Stimulated activated CD8-positive, alpha-beta memory T cell treated with anti-CD3 and anti-CD28 coated beads, Interleukin-7, amount 100 ng/mL, for 48 hours (primary cell): ENCODE data around the gene INHBB.

Experiments
- DNase-seq, 2 donors: peaks; one replicate each; pipeline ENCODE4 v3.0.0-alpha.2; 2020; ENCODE audit warnings: low read depth in 1 of 2; ENCODE audit errors: extremely low read depth in 1 of 2

Gene INHBB

DNA sequence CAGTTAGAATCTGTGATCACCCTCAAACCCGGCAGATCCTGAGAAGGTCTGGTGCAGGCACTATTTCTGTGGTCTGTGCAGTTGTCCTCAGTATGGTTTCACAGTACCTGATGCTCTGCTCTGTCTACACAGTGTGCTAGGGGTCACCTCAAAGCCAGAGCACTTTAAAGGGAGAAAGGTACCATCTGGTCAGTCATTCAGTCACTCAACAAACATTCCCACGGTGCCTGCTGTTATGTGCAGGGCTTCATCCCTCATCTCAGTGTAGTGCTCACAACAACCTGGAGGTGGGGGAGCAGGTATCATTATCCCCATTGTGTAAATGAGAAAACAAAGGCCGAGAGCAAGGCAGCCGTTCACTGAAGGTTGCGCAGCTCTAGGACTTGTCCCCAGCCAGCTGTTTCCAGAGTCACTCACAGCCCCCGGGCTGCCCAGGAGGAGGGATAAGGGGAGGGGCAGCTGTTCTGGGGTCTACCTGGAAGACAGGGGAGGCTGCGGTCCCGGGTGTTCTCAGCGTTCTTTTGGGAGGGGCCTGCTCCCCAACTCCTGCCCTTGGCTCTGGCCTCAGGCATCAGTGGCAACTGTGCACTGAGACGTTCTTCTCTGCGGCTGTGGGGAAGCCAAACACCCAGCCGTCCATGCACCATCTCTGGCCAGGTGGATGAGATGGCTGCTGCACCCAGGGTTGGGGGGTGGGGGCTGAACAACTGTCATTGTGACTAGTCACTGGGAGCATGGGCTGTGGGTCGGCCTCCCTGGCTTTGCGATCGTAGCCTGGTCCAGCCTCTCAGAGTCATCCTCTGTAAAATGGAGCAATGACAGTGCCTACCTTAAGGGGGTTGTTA, 9.2 kb downstream of the INHBB start:
- DNase-seq = no peak

DNA sequence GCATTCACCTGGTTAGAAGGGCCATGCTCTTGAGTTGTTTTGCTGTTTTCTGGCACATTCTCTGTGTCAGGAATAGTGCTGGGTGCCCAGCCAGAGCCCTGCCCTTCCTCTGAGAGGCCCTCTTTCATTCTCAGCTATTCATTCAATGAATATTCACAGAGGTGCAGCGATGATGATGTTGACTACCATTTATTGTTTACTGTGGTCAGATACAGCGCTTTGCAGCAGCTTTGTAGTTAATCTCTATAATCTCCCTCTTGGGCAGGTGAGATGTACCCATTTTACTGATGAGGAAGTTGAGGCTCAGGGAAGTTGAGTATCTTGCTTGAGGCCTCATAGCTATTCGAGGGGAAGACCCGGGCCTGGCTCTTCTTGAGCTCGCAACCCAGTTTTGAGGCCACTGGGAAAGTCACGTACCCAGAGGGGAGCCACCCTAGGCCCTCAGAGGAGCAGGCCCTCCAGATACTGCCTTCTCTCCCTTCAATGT, 9.9 kb downstream of the INHBB start:
- DNase-seq = no peak

DNA sequence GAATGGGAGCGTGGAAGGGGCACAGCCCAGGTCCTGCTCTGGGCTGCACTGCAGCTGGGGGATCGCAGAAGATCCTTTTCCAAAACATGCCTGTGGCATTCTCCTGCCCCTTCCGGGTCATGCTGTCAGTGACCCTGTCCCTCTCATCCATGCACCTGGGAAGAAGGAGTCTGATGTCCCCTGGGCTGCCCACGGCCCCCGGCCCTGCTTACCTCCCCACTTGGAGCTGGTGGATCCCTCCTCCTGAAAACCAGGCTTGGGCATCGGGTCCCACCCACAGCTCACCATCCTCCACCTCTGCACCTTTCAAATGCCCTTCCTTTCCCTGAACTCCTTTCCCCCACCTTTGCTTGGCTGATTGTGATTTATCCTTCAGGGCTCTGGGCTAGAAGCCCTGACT, 11.8 kb downstream of the INHBB start:
- DNase-seq = no peak

DNA sequence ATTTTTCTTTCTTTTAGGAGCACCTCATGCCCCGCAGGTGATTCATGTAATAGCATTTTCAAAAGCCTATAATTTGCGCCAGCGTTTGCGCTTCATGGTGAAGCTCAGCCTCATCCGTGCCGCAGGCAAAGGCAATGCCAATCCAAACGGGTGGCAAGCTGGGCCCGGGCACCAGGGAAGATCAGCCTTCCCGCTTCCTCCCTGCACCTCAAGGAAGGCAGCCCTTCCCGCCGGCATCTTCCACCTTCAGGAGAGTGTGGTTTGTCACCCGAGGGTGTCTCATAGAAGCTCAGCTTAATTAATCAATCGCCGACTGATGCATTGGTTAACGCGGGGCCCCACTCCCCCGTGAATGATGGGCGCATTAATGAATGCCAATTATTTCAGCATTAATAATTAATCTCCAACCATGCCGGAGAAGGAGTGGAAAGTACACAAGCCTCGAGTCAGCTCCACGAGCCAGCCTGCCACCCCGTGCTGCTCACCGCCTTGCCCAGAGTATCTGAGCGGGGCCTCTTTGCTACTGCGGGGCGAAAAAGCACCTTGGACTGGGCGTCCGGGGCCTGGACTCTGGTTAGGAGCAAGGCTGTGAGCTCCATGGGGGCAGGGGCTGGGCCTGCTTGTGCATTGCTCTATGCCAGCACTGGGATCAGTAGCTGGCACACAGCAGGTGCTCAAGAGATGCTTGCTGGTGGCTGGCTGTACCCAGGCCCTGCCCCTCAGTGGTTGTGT, 13.0 kb downstream of the INHBB start:
- no peak for DNase-seq

DNA sequence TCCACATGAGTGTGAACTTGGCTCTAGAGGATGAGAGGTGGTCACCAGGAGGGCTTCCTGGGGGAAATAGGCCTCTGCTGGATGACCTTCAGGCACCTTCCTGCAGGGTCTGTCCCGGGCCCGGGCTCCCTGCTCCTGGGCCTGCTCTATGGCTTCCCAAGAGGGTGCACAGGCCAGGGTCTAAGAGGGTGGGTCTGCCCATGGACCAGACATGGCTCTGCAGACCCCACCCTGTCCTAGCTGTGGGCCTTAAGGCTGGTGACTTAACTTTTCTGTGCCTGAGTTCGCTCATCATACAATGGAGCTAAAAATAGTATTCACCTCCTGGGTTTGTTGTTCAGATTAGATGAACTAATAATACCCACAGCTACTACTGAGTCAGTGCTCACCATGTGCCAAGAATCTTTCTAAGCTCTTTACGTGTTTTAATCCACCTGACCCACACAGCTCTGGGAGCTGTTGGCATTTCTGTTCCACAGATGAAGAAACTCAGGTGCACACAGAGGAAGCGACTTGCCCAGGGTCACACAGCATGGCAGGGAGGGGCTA, 14.4 kb downstream of the INHBB start:
- DNase-seq = no peak

DNA sequence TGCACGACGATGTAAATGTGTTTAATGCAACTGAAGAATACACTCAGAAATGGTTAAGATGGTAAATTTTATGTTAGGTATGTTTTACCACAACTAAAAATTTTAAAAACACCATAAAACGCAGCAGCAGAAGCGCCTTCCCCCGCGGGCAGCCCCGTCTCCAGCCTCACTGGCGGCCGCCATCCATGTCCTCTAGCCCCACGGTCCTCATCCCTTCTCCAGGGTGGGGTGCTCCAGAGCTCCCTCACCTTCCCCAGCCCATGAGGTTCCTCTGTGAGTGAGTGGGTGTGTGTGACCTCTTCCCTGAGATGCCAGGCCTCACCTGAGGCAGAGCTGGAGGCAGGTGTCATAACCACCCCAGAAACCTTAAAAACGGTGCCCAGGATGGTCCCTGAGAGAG, 17.0 kb downstream of the INHBB start:
- no peak for DNase-seq

DNA sequence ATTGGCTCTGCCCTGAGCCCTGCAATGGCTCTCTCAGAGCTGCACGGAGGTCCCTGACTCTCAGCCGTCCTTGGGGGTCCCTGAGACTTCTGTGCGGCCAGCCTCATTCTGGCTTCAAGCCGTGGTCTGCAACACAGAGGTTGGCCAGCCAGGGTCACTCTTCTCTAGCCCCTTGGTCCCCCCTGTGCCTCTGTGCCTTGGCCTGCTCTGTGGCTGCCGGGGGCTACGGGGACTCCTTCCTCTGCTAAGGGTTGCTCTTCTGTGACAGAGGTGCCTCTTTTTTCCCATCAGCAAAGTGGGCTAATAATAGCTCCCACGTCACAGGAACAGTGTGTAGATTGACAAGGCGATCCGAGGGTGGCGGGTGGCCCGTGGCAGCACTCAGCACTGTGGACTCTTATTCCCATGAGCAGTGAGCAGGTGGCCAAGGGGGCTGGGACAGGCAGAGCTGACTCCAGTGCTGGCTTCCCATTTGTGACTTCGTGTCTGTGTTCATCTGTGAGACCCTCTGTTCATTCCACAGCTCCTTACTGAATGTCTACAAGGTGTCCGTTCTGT, 19.4 kb downstream of the INHBB start:
- DNase-seq = no peak

DNA sequence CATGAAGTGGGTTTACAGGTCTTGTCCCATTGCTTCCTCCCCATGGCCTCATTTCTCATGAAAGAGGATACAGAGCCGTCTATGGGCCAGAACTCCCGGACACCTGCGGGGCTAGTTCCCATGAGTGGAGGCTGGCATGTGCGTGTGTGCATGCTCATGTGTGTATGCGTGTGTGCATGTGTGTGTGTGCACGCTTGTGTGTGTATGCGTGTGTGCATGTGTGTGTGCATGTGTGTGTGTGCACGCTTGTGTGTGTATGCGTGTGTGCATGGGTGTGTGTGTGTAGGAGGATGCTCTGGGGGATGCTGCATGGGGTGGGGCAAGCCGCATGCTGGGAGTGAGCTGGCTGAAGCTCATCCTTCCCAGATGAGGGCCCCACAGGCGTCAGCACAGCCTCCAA, 20.8 kb downstream of the INHBB start:
- no peak for DNase-seq

DNA sequence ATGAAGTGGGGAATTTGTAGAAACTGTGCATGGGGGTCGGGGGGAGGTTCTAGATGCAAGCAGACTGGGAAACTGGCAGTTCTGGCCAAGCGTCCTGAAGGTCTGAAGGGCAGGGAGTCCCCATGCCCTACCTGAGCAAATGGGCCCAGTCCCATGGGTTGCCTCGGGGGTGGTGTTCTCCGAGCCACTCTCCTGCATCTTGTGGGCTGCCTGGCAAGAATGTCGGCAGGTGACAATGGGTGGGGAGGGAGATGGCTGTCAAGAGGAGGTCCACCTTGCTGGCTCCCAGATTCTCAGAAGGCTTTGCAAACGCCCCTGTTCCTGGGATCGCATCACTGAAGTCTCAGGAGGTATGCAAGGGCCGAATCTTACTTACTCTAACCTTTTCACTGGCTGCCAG, 21.3 kb downstream of the INHBB start:
- no peak for DNase-seq

DNA sequence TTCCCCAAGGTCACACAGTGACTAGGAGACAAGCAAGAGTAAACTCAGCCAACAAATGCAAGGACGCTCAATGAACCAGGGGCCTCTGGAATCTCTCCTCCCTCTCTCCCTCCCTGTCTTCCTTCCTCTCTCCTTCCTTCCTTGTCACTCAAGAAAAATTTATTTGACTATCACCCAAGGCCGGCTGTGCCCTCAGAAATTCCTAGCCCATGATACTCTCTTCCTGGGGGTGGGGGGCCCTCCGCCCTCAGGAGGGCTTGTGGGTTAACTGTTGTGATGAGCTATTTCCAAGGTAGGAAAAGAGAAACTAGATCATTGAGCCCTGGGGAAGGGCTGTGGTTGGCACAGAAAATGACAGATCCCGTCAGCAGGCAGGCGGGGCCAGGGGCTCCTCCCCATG, 21.7 kb downstream of the INHBB start:
- no peak for DNase-seq

DNA sequence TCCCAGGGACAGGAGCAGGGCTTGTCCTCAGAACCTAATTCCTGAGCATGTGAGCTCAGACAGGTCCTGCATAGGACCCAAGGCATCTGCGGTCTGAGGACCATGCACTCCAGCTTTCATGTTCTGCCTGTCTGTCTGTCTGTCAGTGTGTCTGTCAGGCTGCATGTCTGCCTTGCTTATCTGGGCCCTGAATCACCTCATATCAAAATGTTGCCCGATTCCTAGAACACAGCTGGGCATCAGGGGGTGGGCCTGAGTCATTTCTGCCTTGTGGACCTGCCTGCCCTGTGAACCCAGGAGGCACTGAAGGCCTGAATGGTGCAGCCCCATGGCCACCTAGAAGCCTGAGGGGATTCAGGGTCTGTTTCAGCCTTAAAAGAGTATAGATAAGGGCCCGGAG, 22.1 kb downstream of the INHBB start:
- no peak for DNase-seq

DNA sequence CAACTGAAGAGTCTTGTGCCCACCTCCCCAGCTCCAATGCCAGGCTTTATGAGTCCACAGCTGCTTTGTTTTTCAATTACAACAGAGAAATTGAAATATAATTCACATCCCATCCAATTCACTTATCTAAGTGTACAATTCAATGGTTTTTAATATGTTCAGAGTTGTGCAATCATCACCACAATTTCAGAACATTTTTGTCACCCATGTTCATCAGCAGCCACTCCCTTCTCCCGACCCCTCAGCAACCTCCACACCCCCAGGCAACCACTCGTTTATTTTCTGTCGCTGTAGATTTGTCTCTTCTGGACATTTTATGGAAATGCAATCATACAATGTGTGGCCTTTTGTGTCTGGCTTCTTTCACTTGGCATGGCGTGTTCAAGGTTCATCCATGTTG, 23.3 kb downstream of the INHBB start:
- no peak for DNase-seq

DNA sequence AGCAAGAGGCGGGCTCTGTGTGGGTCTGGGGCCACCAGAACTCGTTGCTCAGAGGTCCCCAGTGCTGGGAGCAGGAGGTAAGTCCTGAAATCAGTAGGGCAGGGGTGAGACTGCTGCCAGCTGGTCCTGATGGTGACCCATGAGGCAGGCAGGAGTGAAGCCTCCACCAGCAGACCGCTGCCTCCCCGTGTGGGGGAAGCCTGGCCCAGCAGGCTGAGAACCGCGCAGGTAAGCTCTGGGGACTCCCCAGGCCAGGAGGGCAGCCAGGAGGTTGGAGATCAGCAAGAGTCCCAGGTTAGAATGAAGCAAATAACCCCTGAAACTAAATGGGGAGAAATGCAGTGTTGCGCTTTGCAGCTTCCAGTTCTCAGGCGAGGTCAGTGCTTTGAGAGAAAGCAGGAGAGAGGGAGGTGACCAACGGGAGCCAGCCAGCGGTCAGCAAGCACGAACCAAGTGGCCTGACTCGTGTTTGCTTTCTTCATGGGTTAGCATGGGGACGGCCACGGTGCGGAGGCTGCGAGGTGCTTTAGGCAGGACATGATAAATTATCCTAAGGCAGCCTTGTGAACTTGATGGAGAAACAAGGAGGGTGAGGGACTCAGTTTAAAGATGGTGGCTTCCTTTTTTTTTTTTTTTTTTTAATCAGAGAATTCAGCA, 26.2 kb downstream of the INHBB start:
- DNase-seq = no peak

DNA sequence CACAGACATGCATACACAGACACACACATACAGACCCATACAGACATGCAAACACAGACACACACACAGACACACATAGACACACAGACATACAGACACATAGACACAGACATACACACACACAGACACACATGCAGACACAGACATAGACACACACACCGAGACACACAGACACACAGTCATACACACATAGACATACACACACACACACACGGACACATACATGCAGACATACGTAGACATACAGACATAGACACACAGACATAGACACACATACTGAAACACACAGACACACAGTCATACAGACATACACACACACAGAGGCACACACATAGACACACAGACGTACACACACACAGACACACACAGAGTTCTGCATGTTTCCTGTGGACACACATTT, 26.9 kb downstream of the INHBB start:
- no peak for DNase-seq

DNA sequence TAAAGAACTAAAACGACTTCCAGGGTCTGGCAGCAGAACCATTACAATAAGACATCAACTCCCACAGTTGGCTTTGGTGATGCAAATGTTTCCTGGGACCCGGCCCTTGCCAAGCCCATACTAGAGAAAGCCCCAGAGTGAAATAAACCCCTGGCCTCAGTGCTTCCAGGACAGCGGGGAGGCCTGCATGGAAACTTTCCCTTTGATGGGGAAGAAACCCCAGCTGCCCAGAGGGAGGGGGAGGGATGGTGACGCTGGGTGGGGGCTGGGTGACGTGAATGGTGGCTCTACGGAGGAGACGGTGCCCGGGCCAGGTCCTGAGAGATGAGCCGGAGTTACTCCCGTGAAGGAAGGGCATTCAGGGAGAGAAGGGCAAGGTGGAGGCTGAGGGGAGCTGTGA, 27.5 kb downstream of the INHBB start:
- DNase-seq = no peak

DNA sequence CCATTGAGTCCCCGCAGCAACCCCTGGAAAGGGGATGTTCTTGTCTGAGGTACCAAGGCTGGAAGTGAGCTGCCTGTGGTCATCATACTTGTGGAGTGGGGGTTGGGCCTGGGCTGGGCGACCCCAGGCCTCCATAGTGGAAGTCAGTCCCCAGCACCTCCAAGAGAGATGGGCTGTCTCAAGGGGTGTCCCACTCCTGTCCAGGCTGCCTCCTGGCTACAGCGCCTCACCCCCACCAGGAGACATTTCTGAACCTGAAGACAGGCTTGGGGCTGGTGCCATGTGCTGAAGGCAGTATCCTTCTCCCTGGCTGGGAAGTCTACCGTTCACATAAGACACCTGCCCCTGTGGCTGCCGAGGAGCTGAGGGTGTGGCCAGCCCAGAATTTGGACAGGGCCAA, 28.9 kb downstream of the INHBB start:
- no peak for DNase-seq

DNA sequence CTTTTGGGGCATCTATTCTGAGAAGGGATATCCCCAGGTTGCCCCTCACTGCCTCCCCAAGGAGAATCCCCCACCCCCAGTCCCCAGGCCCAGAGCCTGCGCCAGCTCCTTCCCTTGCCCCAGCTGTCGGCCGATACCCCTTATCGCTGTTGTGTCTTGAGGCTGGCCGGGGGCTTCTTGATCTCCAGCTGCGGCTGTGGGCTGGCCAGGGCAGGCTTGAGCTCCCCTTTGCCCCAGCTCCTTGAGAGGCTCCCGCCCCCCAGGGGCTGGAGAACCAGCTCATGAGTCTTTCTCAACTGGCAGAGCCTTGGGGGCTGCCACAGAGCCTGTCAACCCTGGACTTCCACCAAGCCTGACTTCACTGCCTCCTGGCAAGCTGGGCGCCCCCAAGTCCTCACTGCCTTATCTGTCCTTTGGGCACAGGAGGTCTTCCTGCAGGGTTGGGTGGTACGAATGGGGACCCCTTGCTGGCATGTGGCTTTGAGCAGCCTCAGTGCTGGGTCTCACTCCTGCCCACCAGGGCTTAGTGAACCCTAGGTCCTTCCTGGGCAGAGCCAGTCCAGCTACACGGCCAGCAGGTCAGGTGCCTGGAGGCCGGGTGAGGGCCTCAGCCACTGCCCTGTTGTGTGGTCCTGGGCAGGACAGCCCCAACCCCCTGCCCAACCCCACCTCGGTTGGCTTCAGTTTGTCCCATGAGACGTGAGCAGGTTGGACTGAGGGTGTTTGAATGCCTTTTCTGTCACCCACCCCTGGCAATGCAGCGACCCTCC, 29.5 kb downstream of the INHBB start:
- no peak for DNase-seq

DNA sequence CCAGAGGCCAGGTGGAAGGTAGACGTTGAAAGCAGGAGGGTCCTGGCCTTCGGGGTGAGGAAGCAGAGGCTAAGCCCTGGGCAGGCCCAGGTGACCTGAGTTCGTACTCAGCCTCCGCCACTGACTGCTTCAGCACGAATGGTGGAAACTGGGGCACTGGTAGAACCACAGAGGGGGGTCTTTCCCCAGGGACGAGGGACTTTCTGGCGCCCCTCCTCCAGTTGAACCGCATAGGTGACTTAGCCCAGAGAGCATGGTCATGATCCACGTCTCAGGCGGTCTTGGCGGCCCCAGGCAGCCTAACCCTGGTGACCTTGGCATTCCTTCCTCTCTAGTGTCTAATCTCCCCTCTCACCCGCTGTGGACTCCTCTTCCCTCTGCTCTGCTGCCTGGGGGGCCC, 30.2 kb downstream of the INHBB start:
- no peak for DNase-seq

DNA sequence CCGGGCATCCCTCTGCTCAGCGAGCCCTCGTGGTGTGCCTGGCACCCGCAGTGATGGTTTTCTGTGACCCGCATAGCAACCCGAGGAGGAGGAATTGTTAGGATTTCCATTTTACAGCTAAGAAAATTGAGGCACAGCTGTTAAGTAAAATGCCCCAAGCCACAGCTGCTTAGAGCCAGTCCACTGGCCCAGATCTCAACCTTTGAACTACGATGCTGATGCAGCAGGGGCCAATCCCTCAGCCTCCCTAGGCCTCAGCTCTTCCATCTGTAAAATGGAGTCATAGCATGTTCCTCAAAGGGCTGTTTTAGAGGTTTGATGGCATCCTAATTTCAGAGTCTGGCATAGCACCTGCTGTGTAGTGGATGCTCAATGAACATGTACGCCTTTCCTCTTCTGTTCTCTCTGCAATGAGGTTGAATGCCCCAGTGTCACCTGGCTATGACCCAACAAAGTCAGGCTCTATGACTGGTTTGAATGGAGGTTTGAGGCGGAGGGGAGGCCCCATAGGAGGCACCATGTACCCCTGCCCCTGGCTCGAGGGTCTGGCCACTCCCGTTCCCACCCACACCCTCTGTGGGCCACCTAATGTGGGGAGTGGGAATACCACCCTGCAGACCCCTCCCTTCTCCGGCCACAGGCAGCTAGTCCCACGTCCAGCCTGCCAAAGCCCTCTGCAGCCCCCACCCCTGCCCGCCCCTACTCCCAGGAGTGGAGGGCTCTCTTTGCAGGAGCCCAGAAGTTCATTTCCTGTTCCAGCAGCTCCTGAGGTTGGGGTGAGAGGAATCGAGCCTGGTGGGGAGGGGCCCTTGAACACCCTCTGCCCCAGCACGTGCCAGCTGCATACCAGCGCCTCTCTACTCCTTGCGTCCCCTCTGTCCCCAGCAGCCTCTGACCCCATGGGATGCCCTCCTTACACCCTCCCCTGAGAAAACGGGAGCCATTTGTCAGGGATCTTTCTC, 31.0 kb downstream of the INHBB start:
- DNase-seq = no peak
